HEK293 (cell line): ENCODE results near the gene DGKD.

ENCODE experiments used
- CTCF ChIA-PET: fragments of 350-600 bp; formaldehyde crosslinking; extraction: SDS; loops from one replicate; lab custom pipeline; 2021; ENCODE audit warnings: antibody characterized with exemption; lab: Yijun Ruan, JAX
- POLR2A ChIA-PET: fragments of 300-600 bp; formaldehyde crosslinking; extraction: SDS; loops from one replicate; lab custom pipeline; 2020; ENCODE audit warnings: antibody characterized with exemption, inconsistent platforms; lab: Yijun Ruan, JAX
- H3K27ac ChIP-seq: fragments of 200-500 bp; sonication (Bioruptor generic); 2 replicates; pipeline ENCODE4 v1.5.1; 2014; ENCODE audit warnings: low read depth, low read length, control low read depth, inconsistent platforms; ENCODE audit errors: extremely low read depth
- H3K36me3 ChIP-seq, 2 experiments: fragments of 200-500 bp in 1 of 2; sonication (Bioruptor generic) in 1 of 2; 1 replicate in 1 of 2; 2 replicates in 1 of 2; pipeline ENCODE4 v1.5.1; 2014 to 2017; ENCODE audit warnings: inconsistent platforms in 2 of 2, low read length in 2 of 2; ENCODE audit not compliant: control insufficient read depth in 2 of 2, insufficient read depth in 1 of 2
- H3K4me1 ChIP-seq: fragments of 200-500 bp; sonication (Bioruptor generic); 2 replicates; pipeline ENCODE4 v1.5.1; 2014; ENCODE audit warnings: mild to moderate bottlenecking, low read length, inconsistent platforms; ENCODE audit not compliant: control insufficient read depth, insufficient read depth
- H3K4me3 ChIP-seq: 2 replicates; pipeline ENCODE4 v1.5.1; 2011; ENCODE audit warnings: low read depth, mild to moderate bottlenecking, control low read depth, low read length, moderate library complexity
- H3K9me3 ChIP-seq: fragments of 200-500 bp; sonication (Bioruptor generic); 2 replicates; pipeline ENCODE4 v1.5.1; 2014; ENCODE audit warnings: low read depth, low read length, inconsistent platforms; ENCODE audit not compliant: control insufficient read depth, insufficient read depth
- KLF9 ChIP-seq: fragments of 450-650 bp; formaldehyde crosslinking; IDR thresholded peaks from 2 replicates; pipeline ENCODE4 v1.5.1; 2016; ENCODE audit warnings: missing biosample characterization, missing genetic modification characterization, low read depth
- OSR2 ChIP-seq: fragments of 450-650 bp; formaldehyde crosslinking; IDR thresholded peaks from 2 replicates; pipeline ENCODE4 v1.5.1; 2016; ENCODE audit warnings: missing biosample characterization, missing genetic modification characterization
- SALL2 ChIP-seq: fragments of 450-650 bp; formaldehyde crosslinking; IDR thresholded peaks from 2 replicates; pipeline ENCODE4 v1.5.0; 2017; ENCODE audit warnings: missing biosample characterization, mild to moderate bottlenecking, missing genetic modification characterization, borderline replicate concordance
- TCF7L2 ChIP-seq: IDR thresholded peaks from 2 replicates; pipeline ENCODE4 v1.6.1; 2011; ENCODE audit warnings: low read depth, mild to moderate bottlenecking, inconsistent platforms, low read length, moderate library complexity, borderline replicate concordance
- ZBTB1 ChIP-seq: fragments of 450-650 bp; formaldehyde crosslinking; IDR thresholded peaks from 2 replicates; pipeline ENCODE4 v1.5.1; 2016; ENCODE audit warnings: missing biosample characterization, missing genetic modification characterization
- ZBTB8A ChIP-seq: fragments of 450-650 bp; formaldehyde crosslinking; IDR thresholded peaks from 2 replicates; pipeline ENCODE4 v1.5.1; 2016; ENCODE audit warnings: missing biosample characterization, missing genetic modification characterization
- ZNF24 ChIP-seq: fragments of 450-650 bp; formaldehyde crosslinking; IDR thresholded peaks from 2 replicates; pipeline ENCODE4 v1.5.1; 2016; ENCODE audit warnings: missing biosample characterization, missing genetic modification characterization
- ZNF248 ChIP-seq: fragments of 450-650 bp; formaldehyde crosslinking; IDR thresholded peaks from 2 replicates; pipeline ENCODE4 v1.5.1; 2017; ENCODE audit warnings: missing biosample characterization, missing genetic modification characterization
- ZNF610 ChIP-seq: fragments of 450-650 bp; formaldehyde crosslinking; IDR thresholded peaks from 2 replicates; pipeline ENCODE4 v1.5.1; 2016; ENCODE audit warnings: missing biosample characterization, missing genetic modification characterization, borderline replicate concordance
- ZNF658 ChIP-seq: fragments of 450-650 bp; formaldehyde crosslinking; IDR thresholded peaks from 2 replicates; pipeline ENCODE4; 2016; ENCODE audit warnings: missing biosample characterization, missing genetic modification characterization
- ZNF843 ChIP-seq: fragments of 450-650 bp; formaldehyde crosslinking; IDR thresholded peaks from 2 replicates; pipeline ENCODE4 v1.5.1; 2016; ENCODE audit warnings: missing biosample characterization, missing genetic modification characterization
- TF ChIP-seq, protein P1 (sequence below): fragments of 450-650 bp; formaldehyde crosslinking; IDR thresholded peaks from 2 replicates; pipeline ENCODE4 v1.5.1; 2016; ENCODE audit warnings: missing biosample characterization, missing genetic modification characterization
- TF ChIP-seq, protein P2 (sequence below): fragments of 450-650 bp; formaldehyde crosslinking; IDR thresholded peaks from 2 replicates; pipeline ENCODE4 v1.5.1; 2016; ENCODE audit warnings: missing biosample characterization, missing genetic modification characterization
- TF ChIP-seq, protein P3 (sequence below): fragments of 450-650 bp; formaldehyde crosslinking; IDR thresholded peaks from 2 replicates; pipeline ENCODE4 v1.5.1; 2016; ENCODE audit warnings: missing biosample characterization, missing genetic modification characterization
- TF ChIP-seq, protein P4 (sequence below): fragments of 450-650 bp; formaldehyde crosslinking; IDR thresholded peaks from 2 replicates; pipeline ENCODE4 v1.5.1; 2016; ENCODE audit warnings: missing biosample characterization, missing genetic modification characterization
- TF ChIP-seq, protein P5 (sequence below): fragments of 450-650 bp; formaldehyde crosslinking; IDR thresholded peaks from 2 replicates; pipeline ENCODE4 v1.5.1; 2016; ENCODE audit warnings: missing biosample characterization, missing genetic modification characterization
- TF ChIP-seq, protein P6 (sequence below): sonication (generic); formaldehyde crosslinking; IDR thresholded peaks from 2 replicates; pipeline ENCODE4 v1.8.1; 2022; ENCODE audit warnings: mild to moderate bottlenecking, moderate library complexity, missing genetic modification reagents
- TF ChIP-seq, protein P7 (sequence below): fragments of 450-650 bp; formaldehyde crosslinking; IDR thresholded peaks from 2 replicates; pipeline ENCODE4 v1.5.1; 2016; ENCODE audit warnings: missing biosample characterization, missing genetic modification characterization, borderline replicate concordance
- TF ChIP-seq, protein P8 (sequence below): fragments of 450-650 bp; IDR thresholded peaks from 2 replicates; pipeline ENCODE4 v1.5.1; 2018; ENCODE audit warnings: missing biosample characterization, mild to moderate bottlenecking, missing genetic modification characterization

Gene DGKD

DNA sequence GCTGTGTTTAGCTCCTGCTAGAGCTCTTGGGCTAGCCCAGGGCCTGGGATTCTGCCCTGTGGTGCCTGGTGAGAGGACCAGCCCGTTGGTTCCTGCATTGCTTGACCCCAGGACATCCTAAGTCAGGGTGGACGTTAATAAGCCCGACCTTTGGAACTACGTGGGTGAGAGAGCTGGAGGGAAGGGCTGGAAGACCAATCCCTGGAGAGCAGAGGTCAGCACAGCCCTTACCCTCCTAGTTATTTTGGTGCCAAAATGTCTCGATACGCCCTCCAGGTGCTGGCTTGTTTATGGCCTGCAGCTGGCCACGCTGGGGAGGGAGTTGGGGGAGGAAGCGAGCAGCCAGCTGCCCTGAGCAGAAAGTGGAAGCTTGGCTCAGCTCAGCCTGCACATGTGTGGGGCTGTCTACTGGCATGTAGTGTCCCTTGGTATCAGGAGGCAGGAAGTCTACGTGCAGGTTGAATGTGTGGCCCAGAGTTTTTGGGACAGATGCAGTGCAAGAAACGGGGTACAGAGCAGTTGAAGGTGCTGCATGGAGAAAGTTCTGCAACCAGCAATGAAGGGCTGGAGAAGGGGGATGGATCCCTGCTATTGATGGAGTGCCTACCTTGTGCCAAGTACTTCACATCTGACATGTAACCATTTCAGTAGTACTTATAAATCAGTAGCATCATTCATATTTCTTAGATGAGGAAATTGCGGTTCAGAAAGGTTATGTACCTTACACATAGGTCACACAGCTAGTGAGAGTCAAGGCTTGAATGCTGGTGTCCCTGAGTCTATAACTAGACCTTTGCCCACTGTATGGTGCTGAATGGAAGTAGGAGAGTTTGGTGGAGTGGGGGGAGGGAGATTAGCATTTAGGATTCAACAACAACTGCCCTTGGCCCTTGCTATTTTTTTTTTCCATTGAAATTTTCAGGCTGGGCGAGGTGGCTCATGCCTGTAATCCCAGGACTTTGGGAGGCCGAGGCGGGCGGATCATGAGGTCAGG is 5.0 kb upstream of the DGKD start:
- Histone ChIP-seq H3K4me1 (peaks cover 13% of the 10 kb centered on the region; the same call in 1 of the 2 replicates), H3K27ac (no peak overlapping the region), H3K9me3 (no peaks in the 10 kb centered on the region), H3K4me3 (no peak overlapping the region), H3K36me3 (no peaks in the 10 kb centered on the region)
- TF ChIP-seq, protein P1, sequence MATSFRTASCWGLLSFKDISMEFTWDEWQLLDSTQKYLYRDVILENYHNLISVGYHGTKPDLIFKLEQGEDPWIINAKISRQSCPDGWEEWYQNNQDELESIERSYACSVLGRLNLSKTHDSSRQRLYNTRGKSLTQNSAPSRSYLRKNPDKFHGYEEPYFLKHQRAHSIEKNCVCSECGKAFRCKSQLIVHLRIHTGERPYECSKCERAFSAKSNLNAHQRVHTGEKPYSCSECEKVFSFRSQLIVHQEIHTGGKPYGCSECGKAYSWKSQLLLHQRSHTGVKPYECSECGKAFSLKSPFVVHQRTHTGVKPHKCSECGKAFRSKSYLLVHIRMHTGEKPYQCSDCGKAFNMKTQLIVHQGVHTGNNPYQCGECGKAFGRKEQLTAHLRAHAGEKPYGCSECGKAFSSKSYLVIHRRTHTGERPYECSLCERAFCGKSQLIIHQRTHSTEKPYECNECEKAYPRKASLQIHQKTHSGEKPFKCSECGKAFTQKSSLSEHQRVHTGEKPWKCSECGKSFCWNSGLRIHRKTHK (tag by site-specific recombination) = no peak
- TF ChIP-seq, protein P2, sequence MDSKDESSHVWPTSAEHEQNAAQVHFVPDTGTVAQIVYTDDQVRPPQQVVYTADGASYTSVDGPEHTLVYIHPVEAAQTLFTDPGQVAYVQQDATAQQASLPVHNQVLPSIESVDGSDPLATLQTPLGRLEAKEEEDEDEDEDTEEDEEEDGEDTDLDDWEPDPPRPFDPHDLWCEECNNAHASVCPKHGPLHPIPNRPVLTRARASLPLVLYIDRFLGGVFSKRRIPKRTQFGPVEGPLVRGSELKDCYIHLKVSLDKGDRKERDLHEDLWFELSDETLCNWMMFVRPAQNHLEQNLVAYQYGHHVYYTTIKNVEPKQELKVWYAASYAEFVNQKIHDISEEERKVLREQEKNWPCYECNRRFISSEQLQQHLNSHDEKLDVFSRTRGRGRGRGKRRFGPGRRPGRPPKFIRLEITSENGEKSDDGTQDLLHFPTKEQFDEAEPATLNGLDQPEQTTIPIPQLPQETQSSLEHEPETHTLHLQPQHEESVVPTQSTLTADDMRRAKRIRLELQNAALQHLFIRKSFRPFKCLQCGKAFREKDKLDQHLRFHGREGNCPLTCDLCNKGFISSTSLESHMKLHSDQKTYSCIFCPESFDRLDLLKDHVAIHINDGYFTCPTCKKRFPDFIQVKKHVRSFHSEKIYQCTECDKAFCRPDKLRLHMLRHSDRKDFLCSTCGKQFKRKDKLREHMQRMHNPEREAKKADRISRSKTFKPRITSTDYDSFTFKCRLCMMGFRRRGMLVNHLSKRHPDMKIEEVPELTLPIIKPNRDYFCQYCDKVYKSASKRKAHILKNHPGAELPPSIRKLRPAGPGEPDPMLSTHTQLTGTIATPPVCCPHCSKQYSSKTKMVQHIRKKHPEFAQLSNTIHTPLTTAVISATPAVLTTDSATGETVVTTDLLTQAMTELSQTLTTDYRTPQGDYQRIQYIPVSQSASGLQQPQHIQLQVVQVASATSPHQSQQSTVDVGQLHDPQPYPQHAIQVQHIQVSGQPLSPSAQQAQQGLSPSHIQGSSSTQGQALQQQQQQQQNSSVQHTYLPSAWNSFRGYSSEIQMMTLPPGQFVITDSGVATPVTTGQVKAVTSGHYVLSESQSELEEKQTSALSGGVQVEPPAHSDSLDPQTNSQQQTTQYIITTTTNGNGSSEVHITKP (tag by site-specific recombination) = no peak
- TF ChIP-seq, protein P3, sequence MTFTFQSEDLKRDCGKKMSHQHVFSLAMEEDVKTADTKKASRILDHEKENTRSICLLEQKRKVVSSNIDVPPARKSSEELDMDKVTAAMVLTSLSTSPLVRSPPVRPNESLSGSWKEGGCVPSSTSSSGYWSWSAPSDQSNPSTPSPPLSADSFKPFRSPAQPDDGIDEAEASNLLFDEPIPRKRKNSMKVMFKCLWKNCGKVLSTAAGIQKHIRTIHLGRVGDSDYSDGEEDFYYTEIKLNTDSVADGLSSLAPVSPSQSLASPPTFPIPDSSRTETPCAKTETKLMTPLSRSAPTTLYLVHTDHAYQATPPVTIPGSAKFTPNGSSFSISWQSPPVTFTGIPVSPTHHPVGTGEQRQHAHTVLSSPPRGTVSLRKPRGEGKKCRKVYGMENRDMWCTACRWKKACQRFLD (tag by site-specific recombination) = no peak
- TF ChIP-seq ZNF24 (no peak), SALL2 (tag by site-specific recombination) (no peak), ZNF658 (tag by site-specific recombination) (no peak), TCF7L2 (no peak), OSR2 (tag by site-specific recombination) (no peak), ZNF610 (tag by site-specific recombination) (no peak), ZBTB8A (tag by site-specific recombination) (no peak), KLF9 (tag by site-specific recombination) (no peak), ZBTB1 (tag by site-specific recombination) (no peak), ZNF843 (tag by site-specific recombination) (no peak), ZNF248 (tag by site-specific recombination) (no peak)
- TF ChIP-seq, protein P4, sequence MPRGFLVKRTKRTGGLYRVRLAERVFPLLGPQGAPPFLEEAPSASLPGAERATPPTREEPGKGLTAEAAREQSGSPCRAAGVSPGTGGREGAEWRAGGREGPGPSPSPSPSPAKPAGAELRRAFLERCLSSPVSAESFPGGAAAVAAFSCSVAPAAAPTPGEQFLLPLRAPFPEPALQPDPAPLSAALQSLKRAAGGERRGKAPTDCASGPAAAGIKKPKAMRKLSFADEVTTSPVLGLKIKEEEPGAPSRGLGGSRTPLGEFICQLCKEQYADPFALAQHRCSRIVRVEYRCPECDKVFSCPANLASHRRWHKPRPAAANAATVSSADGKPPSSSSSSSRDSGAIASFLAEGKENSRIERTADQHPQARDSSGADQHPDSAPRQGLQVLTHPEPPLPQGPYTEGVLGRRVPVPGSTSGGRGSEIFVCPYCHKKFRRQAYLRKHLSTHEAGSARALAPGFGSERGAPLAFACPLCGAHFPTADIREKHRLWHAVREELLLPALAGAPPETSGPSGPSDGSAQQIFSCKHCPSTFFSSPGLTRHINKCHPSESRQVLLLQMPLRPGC (tag by site-specific recombination) = no peak
- TF ChIP-seq, protein P5, sequence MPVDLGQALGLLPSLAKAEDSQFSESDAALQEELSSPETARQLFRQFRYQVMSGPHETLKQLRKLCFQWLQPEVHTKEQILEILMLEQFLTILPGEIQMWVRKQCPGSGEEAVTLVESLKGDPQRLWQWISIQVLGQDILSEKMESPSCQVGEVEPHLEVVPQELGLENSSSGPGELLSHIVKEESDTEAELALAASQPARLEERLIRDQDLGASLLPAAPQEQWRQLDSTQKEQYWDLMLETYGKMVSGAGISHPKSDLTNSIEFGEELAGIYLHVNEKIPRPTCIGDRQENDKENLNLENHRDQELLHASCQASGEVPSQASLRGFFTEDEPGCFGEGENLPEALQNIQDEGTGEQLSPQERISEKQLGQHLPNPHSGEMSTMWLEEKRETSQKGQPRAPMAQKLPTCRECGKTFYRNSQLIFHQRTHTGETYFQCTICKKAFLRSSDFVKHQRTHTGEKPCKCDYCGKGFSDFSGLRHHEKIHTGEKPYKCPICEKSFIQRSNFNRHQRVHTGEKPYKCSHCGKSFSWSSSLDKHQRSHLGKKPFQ (tag by site-specific recombination) = no peak
- TF ChIP-seq, protein P6, sequence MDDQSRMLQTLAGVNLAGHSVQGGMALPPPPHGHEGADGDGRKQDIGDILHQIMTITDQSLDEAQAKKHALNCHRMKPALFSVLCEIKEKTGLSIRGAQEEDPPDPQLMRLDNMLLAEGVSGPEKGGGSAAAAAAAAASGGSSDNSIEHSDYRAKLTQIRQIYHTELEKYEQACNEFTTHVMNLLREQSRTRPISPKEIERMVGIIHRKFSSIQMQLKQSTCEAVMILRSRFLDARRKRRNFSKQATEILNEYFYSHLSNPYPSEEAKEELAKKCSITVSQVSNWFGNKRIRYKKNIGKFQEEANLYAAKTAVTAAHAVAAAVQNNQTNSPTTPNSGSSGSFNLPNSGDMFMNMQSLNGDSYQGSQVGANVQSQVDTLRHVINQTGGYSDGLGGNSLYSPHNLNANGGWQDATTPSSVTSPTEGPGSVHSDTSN (CRISPR knock-in tag) = no peak
- TF ChIP-seq, protein P7, sequence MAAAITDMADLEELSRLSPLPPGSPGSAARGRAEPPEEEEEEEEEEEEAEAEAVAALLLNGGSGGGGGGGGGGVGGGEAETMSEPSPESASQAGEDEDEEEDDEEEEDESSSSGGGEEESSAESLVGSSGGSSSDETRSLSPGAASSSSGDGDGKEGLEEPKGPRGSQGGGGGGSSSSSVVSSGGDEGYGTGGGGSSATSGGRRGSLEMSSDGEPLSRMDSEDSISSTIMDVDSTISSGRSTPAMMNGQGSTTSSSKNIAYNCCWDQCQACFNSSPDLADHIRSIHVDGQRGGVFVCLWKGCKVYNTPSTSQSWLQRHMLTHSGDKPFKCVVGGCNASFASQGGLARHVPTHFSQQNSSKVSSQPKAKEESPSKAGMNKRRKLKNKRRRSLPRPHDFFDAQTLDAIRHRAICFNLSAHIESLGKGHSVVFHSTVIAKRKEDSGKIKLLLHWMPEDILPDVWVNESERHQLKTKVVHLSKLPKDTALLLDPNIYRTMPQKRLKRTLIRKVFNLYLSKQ (tag by site-specific recombination) = no peak
- TF ChIP-seq, protein P8, sequence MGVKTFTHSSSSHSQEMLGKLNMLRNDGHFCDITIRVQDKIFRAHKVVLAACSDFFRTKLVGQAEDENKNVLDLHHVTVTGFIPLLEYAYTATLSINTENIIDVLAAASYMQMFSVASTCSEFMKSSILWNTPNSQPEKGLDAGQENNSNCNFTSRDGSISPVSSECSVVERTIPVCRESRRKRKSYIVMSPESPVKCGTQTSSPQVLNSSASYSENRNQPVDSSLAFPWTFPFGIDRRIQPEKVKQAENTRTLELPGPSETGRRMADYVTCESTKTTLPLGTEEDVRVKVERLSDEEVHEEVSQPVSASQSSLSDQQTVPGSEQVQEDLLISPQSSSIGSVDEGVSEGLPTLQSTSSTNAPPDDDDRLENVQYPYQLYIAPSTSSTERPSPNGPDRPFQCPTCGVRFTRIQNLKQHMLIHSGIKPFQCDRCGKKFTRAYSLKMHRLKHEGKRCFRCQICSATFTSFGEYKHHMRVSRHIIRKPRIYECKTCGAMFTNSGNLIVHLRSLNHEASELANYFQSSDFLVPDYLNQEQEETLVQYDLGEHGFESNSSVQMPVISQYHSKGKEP = no peak
- CTCF ChIA-PET = no interaction called here
- POLR2A ChIA-PET = interaction anchor here (0.6 kb wide), 1 partner anchor 45 kb away, joined by 3 read pairs; no protein-coding TSS in a partner anchor
